Endothelial cell of umbilical vein (primary cell): ENCODE data around the gene EEF1AKMT1. TPM values are rescaled to one million over a fixed set of nuclear protein-coding genes. Genes with fewer than 3 reads are reported as not detected.

Source experiments
- BruUV-seq: library from RNA; stranded (reverse); fragments of 400-500 nt; replicated peaks from 2 replicates; lab custom pipeline; 2021; lab: Mats Ljungman, UMichigan
- CTCF ChIA-PET: fragments of 300-600, 350-600 bp; sonication (Branson Sonifier 250); formaldehyde crosslinking; loops from one replicate; lab custom pipeline; 2021; ENCODE audit warnings: antibody characterized with exemption, inconsistent platforms; lab: Charles Lee
- POLR2A ChIA-PET: fragments of 300-600, 350-600 bp; sonication (Branson Sonifier 250); formaldehyde crosslinking; loops from one replicate; lab custom pipeline; 2021; ENCODE audit warnings: antibody characterized with exemption, inconsistent platforms; lab: Charles Lee
- DNase-seq: peaks from one replicate; pipeline ENCODE4 v3.0.0-alpha.2; 2011; ENCODE audit warnings: low read depth, low spot score
- FAIRE-seq: peaks from 2 replicates; lab custom pipeline; 2011; peaks lifted over from hg19 to GRCh38; lab: Jason Lieb, UNC
- H2AFZ ChIP-seq: 2 replicates; pipeline ENCODE4 v1.6.0; 2012; ENCODE audit warnings: low read depth, low read length, control low read depth, inconsistent platforms
- H3K27ac ChIP-seq: 2 replicates; pipeline ENCODE4 v1.5.1; 2011; ENCODE audit warnings: low read depth, mild to moderate bottlenecking, control low read depth, low read length, moderate library complexity; ENCODE audit not compliant: insufficient read depth
- H3K27me3 ChIP-seq, 2 experiments: 2 replicates each; pipeline versions ENCODE4 v1.6.0 to v1.6.1; 2011; ENCODE audit warnings: low read length in 2 of 2, mixed read lengths in 1 of 2; ENCODE audit not compliant: control insufficient read depth in 2 of 2, insufficient read depth in 2 of 2
- H3K36me3 ChIP-seq, 2 experiments: 2 replicates in 1 of 2; 3 replicates in 1 of 2; pipeline ENCODE4 v1.5.1; 2011; ENCODE audit warnings: low read length in 2 of 2, mild to moderate bottlenecking in 1 of 2, moderate library complexity in 1 of 2; ENCODE audit not compliant: control insufficient read depth in 2 of 2, insufficient read depth in 2 of 2; ENCODE audit errors: extremely low read depth in 1 of 2
- H3K4me1 ChIP-seq: 3 replicates; pipeline ENCODE4 v1.5.1; 2011; ENCODE audit warnings: mild to moderate bottlenecking, low read length; ENCODE audit not compliant: control insufficient read depth, insufficient read depth; ENCODE audit errors: extremely low read depth
- H3K4me2 ChIP-seq: 2 replicates; pipeline ENCODE4 v1.6.1; 2011; ENCODE audit warnings: low read length, control low read depth, mixed read lengths; ENCODE audit not compliant: insufficient read depth
- H3K4me3 ChIP-seq, 3 experiments: fragments of 200-600 bp in 1 of 3; sonication (generic), shearing (Covaris generic) in 1 of 3; replicated peaks in 1 of 3; 2 replicates each; pipeline ENCODE4 v1.5.1; 2011 to 2016; ENCODE audit warnings: control low read depth in 3 of 3, low read length in 3 of 3, mild to moderate bottlenecking in 2 of 3, inconsistent platforms in 1 of 3, low read depth in 1 of 3, moderate library complexity in 1 of 3; ENCODE audit not compliant: insufficient read depth in 1 of 3
- H3K79me2 ChIP-seq: 2 replicates; pipeline ENCODE4 v1.6.0; 2012; ENCODE audit warnings: low read length, inconsistent platforms; ENCODE audit not compliant: control insufficient read depth, insufficient read depth
- H3K9ac ChIP-seq: replicated peaks from 2 replicates; pipeline ENCODE3; 2011; ENCODE audit warnings: low read length, control low read depth; ENCODE audit not compliant: insufficient read depth; ENCODE audit errors: extremely low read depth
- H3K9me1 ChIP-seq: replicated peaks from 3 replicates; pipeline ENCODE4 v1.6.0; 2011; ENCODE audit warnings: mild to moderate bottlenecking, low read length; ENCODE audit not compliant: control insufficient read depth, insufficient read depth; ENCODE audit errors: extremely low read depth
- H3K9me3 ChIP-seq: replicated peaks from 2 replicates; pipeline ENCODE4 v1.5.1; 2012; ENCODE audit warnings: low read length, inconsistent platforms; ENCODE audit not compliant: control insufficient read depth, insufficient read depth
- H4K20me1 ChIP-seq: replicated peaks from 2 replicates; pipeline ENCODE3; 2011; ENCODE audit warnings: mild to moderate bottlenecking, low read length; ENCODE audit not compliant: control insufficient read depth, insufficient read depth; ENCODE audit errors: extremely low read depth
- EZH2 ChIP-seq: IDR thresholded peaks from 2 replicates; pipeline ENCODE4 v1.6.1; 2012; ENCODE audit warnings: borderline replicate concordance, low read depth, mild to moderate bottlenecking, moderate library complexity, low read length, inconsistent platforms; ENCODE audit not compliant: severe bottlenecking
- FOS ChIP-seq: IDR thresholded peaks from 2 replicates; pipeline ENCODE4 v1.6.1; 2011; ENCODE audit warnings: mild to moderate bottlenecking, low read length, moderate library complexity, borderline replicate concordance; ENCODE audit not compliant: insufficient read depth
- GATA2 ChIP-seq: IDR thresholded peaks from 2 replicates; pipeline ENCODE4 v1.7.0; 2011; ENCODE audit warnings: low read depth, mild to moderate bottlenecking, moderate library complexity, mixed read lengths, low read length; ENCODE audit not compliant: insufficient read length, insufficient read depth
- JUN ChIP-seq: IDR thresholded peaks from 2 replicates; pipeline ENCODE4 v1.6.1; 2011; ENCODE audit warnings: borderline replicate concordance, low read depth; ENCODE audit not compliant: insufficient read length, insufficient read depth
- MAX ChIP-seq: IDR thresholded peaks from 2 replicates; pipeline ENCODE4 v1.6.1; 2011; ENCODE audit not compliant: insufficient read depth, insufficient read length
- MYC ChIP-seq: IDR thresholded peaks from one replicate; pipeline ENCODE4 v1.6.1; 2011; ENCODE audit warnings: mild to moderate bottlenecking, low read depth, low read length
- POLR2A ChIP-seq: IDR thresholded peaks from 2 replicates; pipeline ENCODE4 v1.6.1; 2012; ENCODE audit warnings: low read depth, mild to moderate bottlenecking, control low read depth, low read length
- POLR2AphosphoS5 ChIP-seq: IDR thresholded peaks from 2 replicates; pipeline ENCODE4 v1.6.1; 2012; ENCODE audit warnings: low read depth, mild to moderate bottlenecking, control low read depth, low read length, moderate library complexity; ENCODE audit not compliant: insufficient read depth
- dilution Hi-C: fragments of 300-500 bp; cut with MboI; formaldehyde crosslinking; loops from one replicate; pipeline ENCODE4 v1.15.0; 2019; ENCODE audit warnings: low sequenced_read_pairs; ENCODE audit not compliant: extremely low pct_ligation_motif_present
- intact Hi-C: fragments of 100-400 bp; cut with micrococcal nuclease; formaldehyde crosslinking; loops from one replicate; pipeline ENCODE4 v1.10.0; 2022
- polyA plus RNA-seq, 4 experiments: library from polyadenylated mRNA; depleted of rRNA in 3 of 4; stranded (reverse) in 3 of 4; unstranded in 1 of 4; fragments of >200 nt; gene quantifications; 2 replicates each; pipeline versions ENCODE4 v1.2.1 to v1.2.3, GENCODE V29; 2011 to 2012; ENCODE audit warnings: missing spikeins in 1 of 4
- total RNA-seq: library from RNA; stranded (reverse); gene quantifications from 2 replicates; pipeline ENCODE4 v1.2.3, GENCODE V29; 2021
- TF ChIP-seq, protein P1 (sequence below), 2 donors: IDR thresholded peaks; 1 replicate in 1 of 2; 2 replicates in 1 of 2; pipeline ENCODE4 v1.5.1; 2011; ENCODE audit warnings: low read length in 2 of 2, mild to moderate bottlenecking in 2 of 2, moderate library complexity in 2 of 2, control low read depth in 1 of 2, inconsistent platforms in 1 of 2, low read depth in 1 of 2; ENCODE audit not compliant: insufficient read depth in 1 of 2; ENCODE audit errors: extremely low read depth in 1 of 2

Gene EEF1AKMT1
- total and polyA plus RNA-seq, 2 donors (not counting 3 experiments of a cell fraction or from before 2014, with no cell fraction given) = 9.0 to 11.1 TPM

DNA sequence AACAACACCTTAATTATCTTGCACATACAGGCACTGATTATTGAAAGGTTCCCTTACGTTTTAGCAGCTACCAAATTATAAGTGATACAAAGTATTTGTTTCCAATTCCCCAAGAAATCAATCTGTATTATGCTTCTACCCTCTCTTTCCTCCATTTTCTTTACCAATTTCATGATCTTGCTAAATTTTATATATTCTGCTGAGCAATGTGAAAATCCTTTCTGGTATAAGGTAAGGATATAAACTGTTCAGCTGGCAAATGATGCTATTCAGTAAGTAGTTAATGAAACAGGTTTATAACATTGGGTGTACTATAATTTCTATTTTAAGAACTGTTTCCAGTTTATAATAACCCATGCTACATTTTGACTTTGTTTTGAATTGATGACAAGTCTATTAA lies 985 bp upstream of the EEF1AKMT1 start:
- H3K4me1 ChIP-seq = peaks cover 15% of the 10 kb centered on the region
- DNase-seq (no peak), FAIRE-seq (no peak)
- H4K20me1 ChIP-seq = no peaks in the 10 kb centered on the region
- no peaks in the 10 kb centered on the region for H3K27me3 ChIP-seq
- POLR2A ChIA-PET = no interaction called here
- no peaks in the 10 kb centered on the region for H3K9me1 ChIP-seq
- H3K79me2 ChIP-seq = peaks cover 6% of the 10 kb centered on the region
- H2AFZ ChIP-seq = no peak overlapping the region
- no peak overlapping the region for H3K4me2 ChIP-seq
- no peak overlapping the region for H3K27ac ChIP-seq
- no peaks in the 10 kb centered on the region for H3K9me3 ChIP-seq
- CTCF ChIA-PET = interaction anchor here (5.0 kb wide), 1 partner anchor 54 kb away, joined by 21 read pairs; no protein-coding TSS in a partner anchor
- H3K9ac ChIP-seq = no peak overlapping the region
- H3K36me3 ChIP-seq = no peaks in the 10 kb centered on the region
- TF ChIP-seq POLR2A (no peak), MAX (no peak), POLR2AphosphoS5 (no peak), EZH2 (no peak), MYC (no peak), FOS (no peak), GATA2 (no peak), JUN (no peak)
- TF ChIP-seq, protein P1, sequence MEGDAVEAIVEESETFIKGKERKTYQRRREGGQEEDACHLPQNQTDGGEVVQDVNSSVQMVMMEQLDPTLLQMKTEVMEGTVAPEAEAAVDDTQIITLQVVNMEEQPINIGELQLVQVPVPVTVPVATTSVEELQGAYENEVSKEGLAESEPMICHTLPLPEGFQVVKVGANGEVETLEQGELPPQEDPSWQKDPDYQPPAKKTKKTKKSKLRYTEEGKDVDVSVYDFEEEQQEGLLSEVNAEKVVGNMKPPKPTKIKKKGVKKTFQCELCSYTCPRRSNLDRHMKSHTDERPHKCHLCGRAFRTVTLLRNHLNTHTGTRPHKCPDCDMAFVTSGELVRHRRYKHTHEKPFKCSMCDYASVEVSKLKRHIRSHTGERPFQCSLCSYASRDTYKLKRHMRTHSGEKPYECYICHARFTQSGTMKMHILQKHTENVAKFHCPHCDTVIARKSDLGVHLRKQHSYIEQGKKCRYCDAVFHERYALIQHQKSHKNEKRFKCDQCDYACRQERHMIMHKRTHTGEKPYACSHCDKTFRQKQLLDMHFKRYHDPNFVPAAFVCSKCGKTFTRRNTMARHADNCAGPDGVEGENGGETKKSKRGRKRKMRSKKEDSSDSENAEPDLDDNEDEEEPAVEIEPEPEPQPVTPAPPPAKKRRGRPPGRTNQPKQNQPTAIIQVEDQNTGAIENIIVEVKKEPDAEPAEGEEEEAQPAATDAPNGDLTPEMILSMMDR (IDR thresholded peaks at IDR 0.05; ENCODE audit: extremely low read depth in 1 of 2, insufficient read depth in 1 of 2, low read depth in 1 of 2, low read length in 2 of 2) = no peak
- dilution Hi-C loops = no loop called here
- intact Hi-C loops = loop anchor here (1.0 to 10.0 kb wide), 4 partner anchors 40 to 290 kb away; partner anchors contain the start of gene LATS2
- BruUV-seq = no TSS peak
- H3K4me3 ChIP-seq = no peak overlapping the region
